Measurements from ENCODE around the gene SH3GL2.

Gene SH3GL2

DNA sequence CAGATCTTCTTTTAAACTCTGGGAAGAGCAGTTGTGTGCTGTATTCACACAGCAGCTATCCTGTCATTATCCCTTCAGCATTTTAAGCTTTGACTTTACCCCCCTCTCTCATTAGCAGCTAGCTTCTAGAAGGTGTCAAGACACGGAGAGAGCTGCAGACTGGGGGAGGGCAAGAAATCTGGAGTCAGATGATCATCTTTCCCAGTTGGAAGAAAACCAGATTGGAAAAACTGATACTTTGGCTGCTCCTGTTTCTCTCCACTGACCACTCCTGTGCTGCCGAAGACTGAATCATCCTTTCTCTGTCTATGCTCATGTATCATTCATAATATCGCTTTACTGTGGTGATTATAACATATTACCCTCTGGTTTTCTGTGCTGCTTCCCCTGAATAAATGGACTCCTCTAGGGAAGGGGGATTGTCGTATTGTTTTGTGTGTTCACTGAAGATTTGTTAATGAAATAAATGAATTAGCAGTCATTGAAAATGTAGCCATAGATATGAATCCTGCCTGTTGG, 75.1 kb downstream of the SH3GL2 start:
- DNase-seq (ENCODE audit: extremely low read depth in 1 of 2, low read depth in 1 of 2), result no peak

DNA sequence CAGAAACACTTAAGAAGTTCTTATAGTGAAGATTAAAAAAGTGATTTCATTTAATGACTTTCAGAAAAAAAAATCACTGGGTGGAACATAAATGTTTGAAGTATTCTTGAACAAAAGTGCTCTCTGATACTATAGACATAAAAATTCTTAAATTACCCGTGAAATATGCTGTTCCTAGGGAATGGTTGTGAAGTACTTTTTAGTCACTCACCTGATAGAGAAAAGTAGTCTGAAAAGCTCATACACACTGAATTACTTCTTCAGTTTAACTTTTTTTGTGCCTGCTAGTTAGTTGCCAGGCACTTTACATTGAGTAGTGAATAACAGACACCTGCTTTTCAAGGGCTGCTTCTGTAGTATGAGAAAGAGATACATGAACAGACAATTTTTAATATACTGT, 78.0 kb downstream of the SH3GL2 start:
- no peak for DNase-seq (ENCODE audit: extremely low read depth in 1 of 2, low read depth in 1 of 2)

- no peak for DNase-seq (ENCODE audit: extremely low read depth in 1 of 2, low read depth in 1 of 2)
These were observed 79.4 kb downstream of the SH3GL2 start for GRCh38 chr9:17658237-17658636.

GRCh38 chr9:17660158-17660557, 81.3 kb downstream of the SH3GL2 start:
- no peak for DNase-seq (ENCODE audit: extremely low read depth in 1 of 2, low read depth in 1 of 2)

DNA sequence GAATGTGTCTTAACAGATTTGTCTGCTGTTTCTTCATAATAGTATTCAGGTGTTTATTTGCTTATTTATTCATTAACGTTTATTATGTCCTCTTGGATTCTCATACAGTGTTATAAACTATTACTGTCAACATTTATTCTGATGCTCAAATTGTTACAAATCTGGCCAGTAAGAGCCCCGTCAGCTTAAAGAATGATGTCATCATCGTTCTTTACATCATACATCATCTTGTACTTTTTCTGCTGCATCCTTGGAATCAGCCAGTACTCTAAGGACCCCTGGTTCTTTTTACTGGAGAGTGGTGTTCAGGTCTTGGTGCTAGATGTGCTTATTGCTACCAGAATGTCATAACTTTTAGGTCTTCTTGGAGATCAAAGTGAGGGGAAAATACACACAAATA, 86.6 kb downstream of the SH3GL2 start:
- no peak for DNase-seq (ENCODE audit: extremely low read depth in 1 of 2, low read depth in 1 of 2)

DNA sequence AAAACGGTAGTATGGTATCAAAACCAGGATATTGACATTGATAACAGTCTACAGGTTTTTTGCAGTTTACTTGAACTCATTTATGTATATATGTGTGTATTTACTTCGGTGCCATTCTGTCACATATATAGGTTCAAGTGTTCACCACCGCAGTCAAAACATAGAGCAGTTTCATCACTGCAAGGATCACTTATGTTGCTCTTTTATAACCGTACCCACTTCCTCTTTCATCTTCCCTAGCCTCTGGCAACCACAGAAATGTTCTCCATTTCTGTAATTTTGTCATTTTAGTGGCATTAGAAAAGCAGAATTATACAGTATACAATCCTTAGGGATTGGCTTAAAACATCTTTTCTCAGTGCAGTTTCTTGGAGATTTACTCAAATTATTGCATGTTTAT, 90.3 kb downstream of the SH3GL2 start:
- no peak for DNase-seq (ENCODE audit: extremely low read depth in 1 of 2, low read depth in 1 of 2)

DNA sequence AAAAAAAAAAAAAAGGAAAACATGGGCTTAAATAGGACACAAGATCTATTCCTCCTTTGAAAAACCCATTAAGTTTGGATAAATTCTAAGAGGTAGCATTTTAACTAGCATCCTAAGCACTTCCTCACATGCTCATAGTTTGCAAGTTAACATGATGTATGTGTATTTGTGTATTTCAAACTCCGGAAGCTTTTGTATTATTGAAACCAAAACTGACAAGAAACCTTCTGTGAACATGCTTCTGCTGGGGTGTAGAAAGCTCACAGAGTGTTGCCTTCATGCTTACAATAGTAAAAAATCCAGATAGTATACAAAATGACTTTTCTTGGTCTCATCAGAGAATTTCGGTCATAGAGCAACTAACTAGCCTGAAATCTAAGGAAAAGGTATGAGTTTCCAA, 103.8 kb downstream of the SH3GL2 start:
- DNase-seq (ENCODE audit: extremely low read depth in 1 of 2, low read depth in 1 of 2), result no peak

- DNase-seq (ENCODE audit: extremely low read depth in 1 of 2, low read depth in 1 of 2), result no peak
These were observed 110.0 kb downstream of the SH3GL2 start for GRCh38 chr9:17688834-17689233.

DNA sequence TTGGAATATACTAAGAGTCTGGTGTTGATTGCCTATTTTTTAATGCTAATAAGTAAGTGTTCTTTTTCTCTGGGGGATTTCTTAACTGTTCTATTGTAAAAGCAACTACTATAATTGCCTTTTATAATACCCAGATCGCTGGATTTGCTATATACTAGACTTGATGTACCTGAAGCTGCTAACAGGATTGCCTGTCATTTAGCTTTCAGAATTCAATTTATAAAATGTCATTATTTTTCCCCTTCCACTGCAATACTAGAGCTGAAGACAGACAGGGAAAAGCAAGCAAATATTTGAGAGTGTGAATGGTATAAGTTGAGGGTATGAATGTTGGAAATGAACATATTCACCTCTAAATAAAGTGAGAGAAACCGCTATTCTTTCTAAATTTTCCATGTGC, 115.5 kb downstream of the SH3GL2 start:
- DNase-seq (ENCODE audit: extremely low read depth in 1 of 2, low read depth in 1 of 2), result no peak

DNA sequence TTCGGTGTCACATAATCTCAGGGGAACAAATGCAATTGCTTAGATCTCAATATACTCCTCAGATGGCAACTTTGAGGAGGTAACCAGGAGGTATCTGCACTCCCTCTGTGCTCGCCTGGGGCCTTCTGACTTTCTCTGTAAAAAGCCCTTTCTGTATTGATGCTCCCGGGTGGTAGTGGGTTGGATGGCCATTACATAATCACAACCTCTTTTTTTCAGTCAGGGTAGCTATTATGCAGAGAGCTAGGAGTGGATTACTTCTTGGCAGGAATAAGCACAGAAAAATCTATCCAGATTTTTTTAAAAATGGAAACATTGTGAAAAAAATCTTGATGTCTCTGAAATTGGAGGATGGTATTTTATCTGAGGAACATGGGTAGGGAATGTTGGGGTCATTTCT, 116.6 kb downstream of the SH3GL2 start:
- DNase-seq (ENCODE audit: extremely low read depth in 1 of 2, low read depth in 1 of 2), result no peak

DNA sequence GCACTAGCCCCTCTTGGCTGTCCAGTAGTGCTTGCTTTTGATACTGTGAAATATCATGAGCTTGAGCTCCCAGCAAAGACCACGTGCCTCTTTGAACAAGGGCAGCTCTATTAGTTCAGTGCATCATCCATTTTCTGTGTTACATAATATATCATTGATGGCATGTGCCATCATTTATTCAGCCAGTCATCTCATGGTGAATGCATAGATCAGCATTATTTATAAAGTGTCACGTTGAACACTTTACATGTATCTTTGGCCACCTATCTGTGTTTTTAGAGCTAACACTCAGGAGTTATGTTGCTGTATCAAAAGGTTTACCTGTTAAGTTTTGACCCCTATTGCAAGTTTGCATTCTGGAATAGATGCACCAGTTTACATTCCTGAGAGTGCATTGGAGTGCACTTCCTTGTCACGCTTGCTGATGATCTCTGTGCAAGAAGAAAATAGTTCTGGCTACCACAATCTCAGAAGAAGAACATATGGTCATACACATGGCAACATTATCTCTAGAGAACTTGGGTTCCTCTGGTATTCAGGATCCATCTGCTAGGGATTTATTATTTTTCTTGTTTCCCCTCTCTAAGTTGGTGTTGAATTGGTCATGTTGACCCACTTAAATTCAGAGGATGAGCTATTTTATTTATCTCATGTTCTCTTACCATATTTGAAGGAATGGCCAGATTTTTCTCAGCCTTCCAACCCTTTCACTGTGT, 120.9 kb downstream of the SH3GL2 start:
- no peak for DNase-seq (ENCODE audit: extremely low read depth in 1 of 2, low read depth in 1 of 2)

DNA sequence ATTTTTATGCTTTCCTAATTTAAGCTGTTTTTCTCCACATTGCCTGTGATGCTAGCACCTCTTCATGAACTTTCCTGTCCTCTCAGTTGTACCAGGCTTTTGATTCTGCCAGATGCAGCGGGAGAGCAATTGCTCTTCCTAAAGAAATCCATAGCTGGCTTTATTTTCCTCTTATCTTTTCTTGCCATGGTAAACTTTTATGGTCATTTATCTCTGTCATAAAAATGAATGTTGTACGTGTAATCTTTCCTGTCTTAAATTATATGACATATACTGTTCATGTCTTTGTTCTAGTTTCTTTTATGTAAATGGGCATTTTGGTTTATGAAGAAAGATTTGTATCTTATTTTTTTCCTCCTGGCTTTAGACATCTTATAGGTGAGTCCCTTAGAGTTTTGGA, 127.5 kb downstream of the SH3GL2 start:
- DNase-seq (ENCODE audit: extremely low read depth in 1 of 2, low read depth in 1 of 2), result no peak

DNA sequence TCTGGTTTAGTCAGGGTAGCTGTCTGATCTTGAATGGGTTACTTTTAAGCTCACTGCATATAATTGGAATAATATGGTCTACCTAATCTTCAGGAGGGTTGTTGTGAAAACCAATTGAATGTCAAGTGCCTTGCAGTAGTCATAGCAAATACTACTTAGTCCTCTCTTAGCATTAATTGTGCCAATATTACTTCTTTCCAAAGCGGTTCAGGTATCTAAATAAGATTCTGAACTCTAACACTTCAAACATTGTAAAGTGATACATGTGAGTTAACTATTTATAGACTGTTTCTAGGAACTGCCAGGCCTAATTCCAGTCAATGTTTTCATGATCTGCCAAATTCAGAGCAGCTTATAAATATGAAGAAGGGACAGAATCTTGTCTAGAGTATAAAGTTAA, 140.2 kb downstream of the SH3GL2 start:
- DNase-seq (ENCODE audit: extremely low read depth in 1 of 2, low read depth in 1 of 2), result no peak

DNA sequence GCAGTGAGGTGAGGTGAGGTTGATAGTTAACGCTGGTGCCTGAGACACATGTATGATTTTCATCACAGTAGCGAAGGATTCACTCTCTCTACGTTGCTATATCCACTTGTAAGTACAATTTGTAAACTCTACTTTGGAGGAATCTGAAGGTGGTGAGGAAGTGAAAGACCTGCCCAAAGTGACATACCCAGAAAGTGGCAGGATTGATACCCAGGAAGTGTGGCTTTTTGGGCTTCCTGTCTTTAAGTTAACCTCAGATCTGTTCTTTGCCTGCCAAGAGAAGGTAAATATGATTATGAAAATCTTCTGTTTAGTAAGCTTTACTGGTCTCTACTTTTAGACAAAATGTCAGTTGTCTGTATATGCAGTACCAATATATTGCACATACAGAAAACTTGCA, 143.1 kb downstream of the SH3GL2 start:
- DNase-seq (ENCODE audit: extremely low read depth in 1 of 2, low read depth in 1 of 2), result no peak

GRCh38 chr9:17723656-17724055, 144.8 kb downstream of the SH3GL2 start:
- no peak for DNase-seq (ENCODE audit: extremely low read depth in 1 of 2, low read depth in 1 of 2)

DNA sequence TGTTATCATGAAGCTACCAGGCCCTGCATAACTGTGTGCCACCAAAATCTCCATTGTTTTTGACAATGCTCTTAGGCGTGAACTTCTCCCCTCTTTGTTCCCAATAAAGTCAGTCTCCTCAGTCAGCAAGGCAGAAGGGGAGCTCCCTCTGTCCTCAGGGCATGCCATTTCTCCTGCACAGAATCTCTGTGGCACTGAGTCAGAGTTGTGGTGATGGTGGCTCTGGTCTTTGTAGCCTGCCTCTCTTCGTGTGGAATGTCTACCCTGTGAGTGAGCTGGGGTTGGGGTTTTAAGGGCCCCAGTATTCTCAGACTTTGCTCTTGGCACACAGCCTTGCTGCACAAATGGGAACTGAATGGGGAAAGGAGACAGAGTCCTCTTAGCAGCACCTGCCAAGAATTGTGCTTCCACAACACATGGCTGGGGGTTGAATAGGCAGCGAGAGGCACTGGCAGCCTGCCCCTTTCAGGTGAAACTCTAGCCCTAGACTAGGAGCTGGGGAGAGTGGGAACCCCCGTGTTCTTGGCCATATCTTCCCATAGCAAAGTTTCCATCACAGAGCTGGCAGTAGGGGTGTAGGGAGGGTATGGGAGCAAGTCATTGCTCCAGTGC, 146.6 kb downstream of the SH3GL2 start:
- DNase-seq (ENCODE audit: extremely low read depth in 1 of 2, low read depth in 1 of 2), result no peak

DNA sequence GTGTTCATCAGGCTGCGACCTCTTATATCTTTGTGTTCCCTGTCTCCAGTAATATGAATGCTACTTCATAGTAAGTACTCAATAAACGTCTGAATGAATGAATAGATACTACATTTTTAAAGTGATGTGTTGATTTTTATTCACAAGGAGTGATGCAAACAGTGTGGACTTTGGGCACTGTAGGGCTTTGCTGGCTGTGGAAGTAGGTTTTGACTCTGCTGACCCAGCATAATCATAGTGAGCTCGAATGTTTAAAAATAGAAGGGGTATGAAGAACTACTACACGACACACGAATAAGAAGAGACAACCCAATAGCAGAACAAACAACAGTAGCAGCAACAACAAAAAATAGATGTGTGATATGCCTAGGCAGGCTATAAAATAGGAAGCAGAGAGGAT, 147.4 kb downstream of the SH3GL2 start:
- no peak for DNase-seq (ENCODE audit: extremely low read depth in 1 of 2, low read depth in 1 of 2)

- no peak for DNase-seq (ENCODE audit: extremely low read depth in 1 of 2, low read depth in 1 of 2)
These were observed 152.0 kb downstream of the SH3GL2 start for GRCh38 chr9:17730899-17731298.

- no peak for DNase-seq (ENCODE audit: extremely low read depth in 1 of 2, low read depth in 1 of 2)
These were observed 152.4 kb downstream of the SH3GL2 start for GRCh38 chr9:17731308-17731707.

DNA sequence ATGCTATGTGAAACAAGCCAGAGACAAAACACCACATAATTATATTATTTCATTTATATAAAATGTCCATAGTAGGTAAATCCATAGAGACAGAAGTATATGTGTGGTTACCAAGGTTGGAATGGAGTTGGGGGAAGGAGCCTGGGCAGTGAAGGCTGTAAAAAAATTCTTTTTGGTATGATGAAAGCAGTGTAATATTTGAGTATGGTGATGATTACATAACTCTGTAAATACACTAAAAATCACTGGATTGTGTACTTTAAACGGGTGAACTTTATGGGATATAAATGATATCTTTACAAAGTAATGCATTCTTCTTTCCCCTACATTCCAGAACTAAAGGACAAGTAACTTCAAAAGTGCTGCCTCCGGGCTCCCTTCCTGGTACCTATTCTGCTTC, 155.8 kb downstream of the SH3GL2 start:
- no peak for DNase-seq (ENCODE audit: extremely low read depth in 1 of 2, low read depth in 1 of 2)

DNA sequence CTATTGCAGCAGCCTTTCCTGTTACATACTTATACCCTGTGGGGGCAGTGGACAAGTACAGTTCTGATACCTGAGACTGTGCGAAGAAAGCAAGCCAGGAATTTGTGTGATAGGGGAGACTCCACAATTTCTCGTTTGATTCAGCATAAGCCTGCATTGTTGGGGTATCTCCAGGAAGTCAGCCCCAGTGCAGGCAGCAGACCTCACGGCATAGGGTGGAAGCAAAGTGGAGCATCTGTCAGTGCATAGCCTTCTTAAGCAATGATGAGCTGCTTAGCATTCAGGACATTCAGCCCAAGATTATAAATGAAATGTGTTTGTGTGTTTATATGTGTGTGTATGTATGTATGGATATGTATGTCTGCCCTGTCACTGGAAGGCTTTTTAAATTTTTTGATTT, 157.0 kb downstream of the SH3GL2 start:
- DNase-seq (ENCODE audit: extremely low read depth in 1 of 2, low read depth in 1 of 2), result no peak

DNA sequence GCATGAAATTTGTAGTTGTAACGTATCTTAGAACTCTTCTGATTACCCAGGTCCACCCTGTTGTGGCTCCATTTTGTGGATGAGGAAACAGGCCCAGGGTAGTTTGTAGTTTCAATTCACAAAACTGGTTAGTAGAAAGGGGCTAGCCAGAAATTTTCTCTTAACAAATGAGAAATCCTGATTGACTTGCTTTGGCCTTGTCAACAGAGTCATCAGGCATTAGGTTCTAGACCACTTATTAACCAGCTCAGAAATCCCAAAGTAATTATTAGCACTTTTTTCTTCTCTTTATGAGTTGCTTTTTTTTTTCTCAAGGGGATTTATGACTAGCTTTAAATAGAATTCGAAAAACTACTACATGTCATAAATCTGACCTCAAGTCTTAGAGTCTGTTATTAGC, 160.2 kb downstream of the SH3GL2 start:
- DNase-seq (ENCODE audit: extremely low read depth in 1 of 2, low read depth in 1 of 2), result no peak

DNA sequence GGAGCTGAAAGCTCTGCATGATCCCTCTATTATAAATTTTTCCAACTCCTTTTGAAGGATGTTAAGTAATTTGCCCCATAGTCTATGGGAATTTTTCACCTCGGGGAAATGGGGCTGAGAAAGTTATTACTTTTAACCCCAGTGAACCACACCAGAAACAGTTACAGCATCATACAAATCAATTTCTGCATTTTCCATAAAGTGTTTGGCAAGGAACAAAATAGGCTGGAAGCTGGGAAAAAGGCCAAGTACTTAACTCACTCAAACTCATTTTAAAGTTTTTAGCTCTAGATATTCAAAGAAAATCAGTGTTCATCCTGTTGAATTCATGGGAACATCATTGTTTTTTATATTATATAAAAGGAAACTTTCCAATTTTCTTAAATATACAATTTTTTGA, 160.9 kb downstream of the SH3GL2 start:
- no peak for DNase-seq (ENCODE audit: extremely low read depth in 1 of 2, low read depth in 1 of 2)

Data from activated CD8-positive, alpha-beta memory T cell treated with anti-CD3 and anti-CD28 coated beads for 1 hour (primary cell).